OCI-LY7 (cell line): ENCODE results near the gene NAP1L4. TPM values are rescaled to one million over a fixed set of nuclear protein-coding genes. Genes with fewer than 3 reads are reported as not detected.
A peak's percentile ranks its signal among the peaks of the same experiment; 100 is the strongest.

Experiments used
- BruUV-seq: library from RNA; stranded (reverse); fragments of 400-500 nt; replicated peaks from 2 replicates; lab custom pipeline; 2021; lab: Mats Ljungman, UMichigan
- CTCF ChIA-PET: fragments of 300-600 bp; sonication (Branson Sonifier 250); formaldehyde crosslinking; loops from one replicate; lab custom pipeline; 2022; ENCODE audit warnings: antibody characterized with exemption; ENCODE audit not compliant: unreplicated experiment; lab: Charles Lee
- POLR2A ChIA-PET: fragments of 300-600 bp; sonication (Branson Sonifier 250); formaldehyde crosslinking; loops from one replicate; lab custom pipeline; 2022; ENCODE audit warnings: antibody characterized with exemption; lab: Charles Lee
- DNase-seq: peaks from one replicate; pipeline ENCODE4 v3.0.0-alpha.2; 2015; ENCODE audit warnings: low spot score
- H2AFZ ChIP-seq: fragments of 200-600 bp; sonication (generic), shearing (Covaris generic); 2 replicates; pipeline ENCODE4 v1.6.1; 2014; ENCODE audit warnings: mild to moderate bottlenecking, antibody characterized with exemption, low read length, moderate library complexity
- H3K27ac ChIP-seq: fragments of 200-600 bp; sonication (generic); 2 replicates; pipeline ENCODE4 v1.5.1; 2014; ENCODE audit warnings: mixed run types, low read depth, mild to moderate bottlenecking, moderate library complexity, low read length, inconsistent platforms; ENCODE audit not compliant: poor library complexity, severe bottlenecking
- H3K36me3 ChIP-seq: fragments of 200-600 bp; sonication (generic); 2 replicates; pipeline ENCODE4 v1.6.1; 2014; ENCODE audit warnings: mild to moderate bottlenecking, antibody characterized with exemption, low read length, moderate library complexity, mixed read lengths; ENCODE audit not compliant: insufficient read depth
- H3K4me1 ChIP-seq: fragments of 200-600 bp; sonication (generic); 2 replicates; pipeline ENCODE4 v1.5.1; 2014; ENCODE audit warnings: mild to moderate bottlenecking, low read length; ENCODE audit not compliant: insufficient read depth, poor library complexity, severe bottlenecking
- H3K4me2 ChIP-seq: fragments of 200-600 bp; sonication (generic); 2 replicates; pipeline ENCODE4 v1.6.1; 2014; ENCODE audit warnings: mild to moderate bottlenecking, low read length
- H3K4me3 ChIP-seq: fragments of 200-600 bp; sonication (generic); 2 replicates; pipeline ENCODE4 v1.5.1; 2014; ENCODE audit warnings: mild to moderate bottlenecking, low read depth, low read length; ENCODE audit not compliant: poor library complexity, severe bottlenecking
- H3K79me2 ChIP-seq: fragments of 200-600 bp; sonication (generic); 2 replicates; pipeline ENCODE4 v1.6.1; 2016; ENCODE audit warnings: low read depth, mild to moderate bottlenecking, low read length, moderate library complexity, mixed read lengths; ENCODE audit not compliant: insufficient read depth
- H3K9me2 ChIP-seq: fragments of 200-600 bp; sonication (generic); 2 replicates; pipeline ENCODE4 v1.6.1; 2016; ENCODE audit warnings: mild to moderate bottlenecking, low read length, mixed read lengths; ENCODE audit not compliant: insufficient read depth
- H3K9me3 ChIP-seq: fragments of 200-600 bp; sonication (generic); 2 replicates; pipeline ENCODE4 v1.6.1; 2014; ENCODE audit warnings: mild to moderate bottlenecking, mixed run types, low read length, mixed read lengths
- H4K20me1 ChIP-seq: fragments of 200-600 bp; sonication (generic); 2 replicates; pipeline ENCODE4 v1.6.1; 2014; ENCODE audit warnings: mild to moderate bottlenecking, antibody characterized with exemption, low read length, moderate library complexity, mixed read lengths; ENCODE audit not compliant: insufficient read depth
- CTCF ChIP-seq: fragments of 200-600 bp; sonication (generic); conservative IDR thresholded peaks from 2 replicates; pipeline ENCODE4 v1.5.1; 2014; ENCODE audit warnings: mild to moderate bottlenecking, antibody characterized with exemption, low read length, moderate library complexity, mixed read lengths
- EZH2phosphoT487 ChIP-seq: fragments of 200-600 bp; sonication (generic); IDR thresholded peaks from 2 replicates; pipeline ENCODE4 v1.6.1; 2018; ENCODE audit warnings: low read depth, borderline replicate concordance, mild to moderate bottlenecking, mixed run types, antibody characterized with exemption, low read length, moderate library complexity, mixed read lengths
- intact Hi-C: fragments of 100-400 bp; cut with micrococcal nuclease; formaldehyde crosslinking; loops from one replicate; pipeline ENCODE4 v1.10.0; 2022; ENCODE audit not compliant: unreplicated experiment
- total RNA-seq, 2 experiments: library from RNA; depleted of rRNA in 1 of 2; stranded (reverse); fragments of >200 nt in 1 of 2; shearing (Covaris generic) in 1 of 2; gene quantifications; 2 replicates each; pipeline ENCODE4 v1.2.3, GENCODE V29; 2014 to 2022

Gene NAP1L4
- total RNA-seq, 2 experiments from 2014 or later, result 152 to 183 TPM

DNA sequence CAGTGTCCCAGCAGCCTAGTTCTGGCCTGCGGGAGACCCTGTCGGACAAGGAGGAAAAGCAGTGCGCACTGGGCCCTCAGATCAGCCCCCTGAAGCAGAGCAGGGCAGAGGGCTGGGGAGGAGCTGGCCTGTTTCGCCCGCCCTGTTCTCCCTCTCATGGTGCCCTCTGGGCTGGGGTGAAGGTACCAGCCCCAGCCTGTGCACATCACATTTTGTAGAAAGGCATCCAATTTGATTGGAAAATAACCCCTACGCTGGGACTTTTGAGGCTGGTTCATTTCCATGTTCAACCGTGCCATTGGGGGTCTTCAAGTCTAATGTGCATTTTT lies 832 bp upstream of the NAP1L4 start:
- Histone ChIP-seq H3K9me3 (no peaks in the 10 kb centered on the region), H3K36me3 (peaks cover 37% of the 10 kb centered on the region), H4K20me1 (peaks cover 28% of the 10 kb centered on the region), H3K4me3 (peak overlapping the region; percentile 97), H3K4me2 (peak overlapping the region; percentile 89), H3K4me1 (peaks cover 16% of the 10 kb centered on the region), H3K79me2 (peaks cover 39% of the 10 kb centered on the region), H3K27ac (peak overlapping the region; percentile 54), H3K9me2 (no peaks in the 10 kb centered on the region), H2AFZ (peak overlapping the region; percentile 69; the same call in 1 of the 2 replicates)
- TF ChIP-seq EZH2phosphoT487, result no peak
- TF ChIP-seq CTCF, result no peak
- BruUV-seq, result no TSS peak
- no peak for DNase-seq
- ChIA-PET CTCF (no interaction called here), POLR2A (no interaction called here)
- intact Hi-C loops, result loop anchor here (2.0 to 5.0 kb wide), 2 partner anchors 64 to 606 kb away; partner anchors contain the start of gene CARS1

DNA sequence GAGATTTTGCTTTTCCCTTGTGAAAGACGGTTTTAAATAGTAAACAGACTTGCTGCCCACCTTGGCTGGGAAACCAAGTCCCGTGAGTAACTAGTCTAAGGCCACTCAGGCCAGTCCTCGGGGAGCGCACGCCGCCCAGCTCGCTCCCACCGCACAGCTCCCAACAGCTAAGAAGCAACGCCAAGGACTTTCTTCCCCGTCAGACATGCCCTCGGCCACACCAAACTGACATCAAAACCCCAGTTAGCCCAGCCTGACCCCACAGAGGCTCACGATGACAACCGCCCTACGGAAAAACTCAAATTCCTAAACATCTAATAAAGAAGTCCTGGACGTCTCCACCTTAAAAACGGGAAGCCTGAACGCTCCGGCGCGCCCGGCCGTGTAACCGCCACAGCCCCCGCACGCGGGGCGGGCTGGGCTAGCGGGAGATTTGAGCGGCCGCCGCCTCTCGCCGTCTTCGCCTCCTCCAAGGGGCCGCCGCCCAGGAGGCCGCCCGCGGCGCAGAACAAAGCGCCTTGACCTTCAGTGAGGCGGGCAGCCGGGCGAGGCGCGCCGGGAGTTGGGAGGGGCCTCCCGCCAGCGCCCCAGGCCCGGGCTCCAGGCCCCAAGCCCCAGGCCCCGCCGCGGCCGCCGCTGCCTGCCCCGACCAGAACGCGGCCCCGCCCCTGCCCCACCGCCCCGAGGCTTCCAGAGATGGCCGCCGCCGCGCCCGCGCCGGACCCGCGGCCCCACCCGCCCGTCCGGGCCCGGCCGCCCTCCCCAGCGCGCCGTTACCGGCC lies 486 bp downstream of the NAP1L4 start:
- no TSS peak for BruUV-seq
- Histone ChIP-seq H3K79me2 (peaks cover 52% of the 10 kb centered on the region), H3K4me3 (peak overlapping the region; percentile 97), H3K4me1 (peaks cover 18% of the 10 kb centered on the region), H3K4me2 (peak overlapping the region; percentile 76), H4K20me1 (peaks cover 38% of the 10 kb centered on the region), H3K27ac (peak overlapping the region; percentile 69), H3K9me2 (no peaks in the 10 kb centered on the region), H3K36me3 (peaks cover 51% of the 10 kb centered on the region), H2AFZ (no peak overlapping the region), H3K9me3 (no peaks in the 10 kb centered on the region; the same call in 1 of the 2 replicates)
- DNase-seq, result no peak
- ChIA-PET POLR2A (interaction anchor here (0.7 to 1.5 kb wide), 3 partner anchors 12 to 46 kb away, joined by 3 to 5 read pairs (median 4); no protein-coding TSS in a partner anchor), CTCF (no interaction called here)
- intact Hi-C loops, result loop anchor here (2.0 to 5.0 kb wide), 2 partner anchors 65 to 604 kb away; partner anchors contain the start of gene CARS1
- no peak for TF ChIP-seq CTCF
- no peak for TF ChIP-seq EZH2phosphoT487
